HepG2 (cell line): ENCODE results near the gene NUBPL. TPM values are rescaled to one million over a fixed set of nuclear protein-coding genes. Genes with fewer than 3 reads are reported as not detected.

Experiments
- ATAC-seq: fragments of 200-7000 bp; cut with Tn5 transposase; 3 replicates; pipeline ENCODE4 v1.9.1; 2020; ENCODE audit warnings: mild to moderate bottlenecking, moderate library complexity
- BruUV-seq: library from RNA; stranded (reverse); fragments of 400-500 nt; replicated peaks from 2 replicates; lab custom pipeline; 2021; lab: Mats Ljungman, UMichigan
- CTCF ChIA-PET: fragments of 300-600 bp; formaldehyde crosslinking; extraction: SDS; loops from one replicate; lab custom pipeline; 2021; ENCODE audit warnings: low total read pairs, inconsistent platforms, low intra/inter-chr PET ratio; lab: Yijun Ruan, JAX
- POLR2A ChIA-PET: fragments of 350-600 bp; sonication (Branson Sonifier 250); formaldehyde crosslinking; loops from one replicate; lab custom pipeline; 2020; ENCODE audit warnings: antibody characterized with exemption, inconsistent platforms; lab: Yijun Ruan, JAX
- DNase-seq: peaks from one replicate; pipeline ENCODE4 v3.0.0-alpha.2; 2015; ENCODE audit warnings: low spot score
- FAIRE-seq: peaks from 3 replicates; lab custom pipeline; 2011; peaks lifted over from hg19 to GRCh38; lab: Jason Lieb, UNC
- H2AFZ ChIP-seq: one replicate; pipeline ENCODE4 v1.6.1; 2011; ENCODE audit warnings: low read length, inconsistent platforms
- H3K27ac ChIP-seq: fragments of 300-600 bp; 3 replicates; pipeline ENCODE4 v1.8.0; 2011; ENCODE audit warnings: mixed run types, mild to moderate bottlenecking, mixed read lengths, low read length, inconsistent platforms; ENCODE audit not compliant: insufficient read depth; ENCODE audit errors: extremely low read length
- H3K27me3 ChIP-seq, 2 experiments: fragments of 200-600 bp in 1 of 2; 2 replicates in 1 of 2; 3 replicates in 1 of 2; pipeline versions ENCODE4 v1.6.0 to v1.8.0; 2011; ENCODE audit warnings: low read length in 2 of 2, mild to moderate bottlenecking in 2 of 2, moderate library complexity in 2 of 2, inconsistent platforms in 1 of 2; ENCODE audit not compliant: insufficient read depth in 2 of 2, control insufficient read depth in 1 of 2
- H3K36me3 ChIP-seq, 2 experiments: fragments of 200-600 bp in 1 of 2; replicated peaks in 1 of 2; 2 replicates in 1 of 2; 3 replicates in 1 of 2; pipeline versions ENCODE4 v1.5.1 to v1.8.0; 2011; ENCODE audit warnings: low read length in 2 of 2, inconsistent platforms in 1 of 2; ENCODE audit not compliant: insufficient read depth in 2 of 2, control insufficient read depth in 1 of 2
- H3K4me1 ChIP-seq: 2 replicates; pipeline ENCODE4 v1.5.1; 2012; ENCODE audit warnings: low read length, inconsistent platforms; ENCODE audit not compliant: insufficient read depth
- H3K4me2 ChIP-seq: 2 replicates; pipeline ENCODE4 v1.6.0; 2011; ENCODE audit warnings: low read depth, low read length, inconsistent platforms
- H3K4me3 ChIP-seq, 3 experiments: fragments of 200-600 bp in 1 of 3; sonication (generic), shearing (Covaris generic) in 1 of 3; replicated peaks in 1 of 3; 2 replicates each; pipeline ENCODE4 v1.5.1; 2011 to 2016; ENCODE audit warnings: low read length in 3 of 3, inconsistent platforms in 2 of 3, low read depth in 2 of 3, mild to moderate bottlenecking in 2 of 3, control low read depth in 1 of 3, mixed read lengths in 1 of 3; ENCODE audit not compliant: insufficient read depth in 1 of 3
- H3K79me2 ChIP-seq: one replicate; pipeline ENCODE4 v1.6.1; 2011; ENCODE audit warnings: low read length, inconsistent platforms; ENCODE audit not compliant: insufficient read depth
- H3K9ac ChIP-seq: 2 replicates; pipeline ENCODE4 v1.6.0; 2011; ENCODE audit warnings: mild to moderate bottlenecking, low read depth, low read length, inconsistent platforms; ENCODE audit not compliant: insufficient read depth
- H3K9me3 ChIP-seq: 2 replicates; pipeline ENCODE4 v1.5.1; 2012; ENCODE audit warnings: mild to moderate bottlenecking, low read length
- H4K20me1 ChIP-seq: 2 replicates; pipeline ENCODE4 v1.6.0; 2011; ENCODE audit warnings: inconsistent platforms, mild to moderate bottlenecking, low read length, moderate library complexity; ENCODE audit not compliant: insufficient read depth
- DNMT1 ChIP-seq: sonication (generic); formaldehyde crosslinking; IDR thresholded peaks from 2 replicates; pipeline ENCODE4 v1.5.1; 2020; ENCODE audit warnings: mild to moderate bottlenecking, missing genetic modification reagents
- ERF ChIP-seq: IDR thresholded peaks from 2 replicates; pipeline ENCODE4 v1.6.1; 2018; ENCODE audit warnings: missing biosample characterization, missing genetic modification reagents
- HNRNPUL1 ChIP-seq: fragments of 200-400 bp; formaldehyde crosslinking; IDR thresholded peaks from 2 replicates; pipeline ENCODE4 v1.6.1; 2017; ENCODE audit warnings: low read depth, mild to moderate bottlenecking, low read length, moderate library complexity
- RXRB ChIP-seq: IDR thresholded peaks from 2 replicates; pipeline ENCODE4 v1.6.1; 2016; ENCODE audit warnings: borderline replicate concordance, missing genetic modification reagents, missing compliant biosample characterization
- SNAPC2 ChIP-seq: sonication (generic); formaldehyde crosslinking; IDR thresholded peaks from 2 replicates; pipeline ENCODE4 v1.8.1; 2022; ENCODE audit warnings: mild to moderate bottlenecking, missing genetic modification reagents
- SOX6 ChIP-seq, 2 experiments: fragments of 450-650 bp in 1 of 2; sonication (generic) in 1 of 2; formaldehyde crosslinking in 1 of 2; IDR thresholded peaks; 2 replicates each; pipeline versions ENCODE4 v1.4.0 to v1.6.1; 2017 to 2020; ENCODE audit warnings: antibody characterized with exemption in 1 of 2, mild to moderate bottlenecking in 1 of 2, missing genetic modification reagents in 1 of 2
- TCF7 ChIP-seq: sonication (generic); IDR thresholded peaks from 2 replicates; pipeline ENCODE4 v1.6.1; 2016; ENCODE audit warnings: antibody characterized with exemption, low read depth
- ZNF276 ChIP-seq: sonication (generic); formaldehyde crosslinking; IDR thresholded peaks from 2 replicates; pipeline ENCODE4 v1.4.0; 2020; ENCODE audit warnings: mild to moderate bottlenecking, low read depth, missing genetic modification reagents
- ZNF318 ChIP-seq: sonication (generic); formaldehyde crosslinking; IDR thresholded peaks from 2 replicates; pipeline ENCODE4 v1.4.0; 2020; ENCODE audit warnings: mild to moderate bottlenecking, missing genetic modification reagents
- WGBS: methylation state at CpG from one replicate; pipeline ENCODE4 v1.1.6; 2017; ENCODE audit warnings: low lambda C conversion rate; 5-methylcytosine and 5-hydroxymethylcytosine counted together
- in situ Hi-C: cut with HindIII; loops from 2 replicates; pipeline ENCODE4 v1.10.0; 2017; ENCODE audit warnings: low pct_unique_long_range_greater_than_20kb; ENCODE audit not compliant: extremely low pct_ligation_motif_present
- intact Hi-C: fragments of 100-400 bp; cut with micrococcal nuclease; formaldehyde crosslinking; loops from one replicate; pipeline ENCODE4 v1.10.0; 2022; ENCODE audit not compliant: unreplicated experiment
- polyA plus RNA-seq, 8 experiments: library from polyadenylated mRNA; depleted of rRNA in 3 of 8; stranded (reverse) in 7 of 8; unstranded in 1 of 8; fragments of >200 nt; fragmentation: Illumina TruSeq in 4 of 8; extraction: Trizol in 4 of 8; gene quantifications; 2 replicates each; pipeline versions ENCODE4 v1.2.1 to v1.2.3, GENCODE V29; 2011 to 2016; ENCODE audit warnings: low read depth in 4 of 8, missing spikeins in 1 of 8, mixed read lengths in 1 of 8; ENCODE audit not compliant: insufficient read depth in 1 of 8
- total RNA-seq, 5 experiments: library from RNA; depleted of rRNA; stranded (reverse); fragments of >200 nt; fragmentation: Illumina TruSeq; extraction: Trizol; gene quantifications; 2 replicates each; pipeline ENCODE4 v1.2.3, GENCODE V29; 2016; ENCODE audit warnings: low read depth in 1 of 5
- TF ChIP-seq, protein P1 (sequence below): sonication (generic); formaldehyde crosslinking; IDR thresholded peaks from 2 replicates; pipeline ENCODE4 v1.5.0; 2020; ENCODE audit warnings: missing genetic modification reagents, mild to moderate bottlenecking, borderline replicate concordance
- TF ChIP-seq, protein P2 (sequence below): sonication (generic); formaldehyde crosslinking; IDR thresholded peaks from 2 replicates; pipeline ENCODE4 v1.4.0; 2020; ENCODE audit warnings: missing genetic modification reagents, borderline replicate concordance

The NUBPL gene
- total and polyA plus RNA-seq, 2 of the 13 experiments (the other 11 are each of a cell fraction or from before 2014, with no cell fraction given): 21.3 to 44.1 TPM

DNA sequence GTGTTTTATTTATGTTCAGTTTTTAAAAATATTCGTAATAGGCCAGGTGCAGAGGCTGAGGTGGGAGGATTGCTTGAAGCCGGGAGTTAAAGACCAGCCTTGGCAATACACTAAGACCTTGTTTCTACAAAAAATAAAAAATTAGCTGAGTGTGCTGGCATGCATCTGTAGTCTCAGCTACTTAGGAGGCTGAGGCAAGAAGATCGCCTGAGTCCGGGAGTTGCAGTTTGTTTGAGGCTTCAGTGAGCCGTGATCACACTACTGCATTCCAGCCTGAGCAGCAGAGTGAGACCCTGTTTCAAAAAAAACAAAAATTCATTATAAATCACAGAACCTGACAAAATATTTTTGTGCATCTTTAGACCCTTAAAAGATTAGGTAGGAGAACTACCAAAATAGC lies 275.8 kb downstream of the NUBPL start:
- no peak overlapping the region for H3K4me3 ChIP-seq
- no peaks in the 10 kb centered on the region for H3K36me3 ChIP-seq
- no peak overlapping the region for H3K27ac ChIP-seq
- WGBS: 98% methylated on average over 5 of the region's 5 CpGs
- BruUV-seq: no TSS peak
- FAIRE-seq (no peak), ATAC-seq (no peak), DNase-seq (no peak)
- POLR2A ChIA-PET: no interaction called here
- H3K4me1 ChIP-seq: no peaks in the 10 kb centered on the region
- H3K9me3 ChIP-seq: no peaks in the 10 kb centered on the region
- CTCF ChIA-PET: no interaction called here
- H3K79me2 ChIP-seq: no peaks in the 10 kb centered on the region
- no peaks in the 10 kb centered on the region for H3K27me3 ChIP-seq
- intact Hi-C loops (no loop called here), in situ Hi-C loops (no loop called here)
- no peaks in the 10 kb centered on the region for H4K20me1 ChIP-seq
- no peak overlapping the region for H3K4me2 ChIP-seq
- no peak overlapping the region for H2AFZ ChIP-seq
- H3K9ac ChIP-seq: no peak overlapping the region
- TF ChIP-seq ERF (CRISPR knock-in tag): no peak
- no peak for TF ChIP-seq ZNF318 (CRISPR knock-in tag)
- TF ChIP-seq ZNF276 (CRISPR knock-in tag): no peak
- TF ChIP-seq SOX6 (IDR thresholded peaks at IDR 0.05): no peak
- no peak for TF ChIP-seq SOX6 (CRISPR knock-in tag; IDR thresholded peaks at IDR 0.05)
- no peak for TF ChIP-seq SNAPC2 (CRISPR knock-in tag)
- TF ChIP-seq, protein P1, sequence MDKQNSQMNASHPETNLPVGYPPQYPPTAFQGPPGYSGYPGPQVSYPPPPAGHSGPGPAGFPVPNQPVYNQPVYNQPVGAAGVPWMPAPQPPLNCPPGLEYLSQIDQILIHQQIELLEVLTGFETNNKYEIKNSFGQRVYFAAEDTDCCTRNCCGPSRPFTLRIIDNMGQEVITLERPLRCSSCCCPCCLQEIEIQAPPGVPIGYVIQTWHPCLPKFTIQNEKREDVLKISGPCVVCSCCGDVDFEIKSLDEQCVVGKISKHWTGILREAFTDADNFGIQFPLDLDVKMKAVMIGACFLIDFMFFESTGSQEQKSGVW (CRISPR knock-in tag): no peak
- TF ChIP-seq TCF7: no peak
- no peak for TF ChIP-seq RXRB (CRISPR knock-in tag)
- no peak for TF ChIP-seq DNMT1 (CRISPR knock-in tag)
- TF ChIP-seq, protein P2, sequence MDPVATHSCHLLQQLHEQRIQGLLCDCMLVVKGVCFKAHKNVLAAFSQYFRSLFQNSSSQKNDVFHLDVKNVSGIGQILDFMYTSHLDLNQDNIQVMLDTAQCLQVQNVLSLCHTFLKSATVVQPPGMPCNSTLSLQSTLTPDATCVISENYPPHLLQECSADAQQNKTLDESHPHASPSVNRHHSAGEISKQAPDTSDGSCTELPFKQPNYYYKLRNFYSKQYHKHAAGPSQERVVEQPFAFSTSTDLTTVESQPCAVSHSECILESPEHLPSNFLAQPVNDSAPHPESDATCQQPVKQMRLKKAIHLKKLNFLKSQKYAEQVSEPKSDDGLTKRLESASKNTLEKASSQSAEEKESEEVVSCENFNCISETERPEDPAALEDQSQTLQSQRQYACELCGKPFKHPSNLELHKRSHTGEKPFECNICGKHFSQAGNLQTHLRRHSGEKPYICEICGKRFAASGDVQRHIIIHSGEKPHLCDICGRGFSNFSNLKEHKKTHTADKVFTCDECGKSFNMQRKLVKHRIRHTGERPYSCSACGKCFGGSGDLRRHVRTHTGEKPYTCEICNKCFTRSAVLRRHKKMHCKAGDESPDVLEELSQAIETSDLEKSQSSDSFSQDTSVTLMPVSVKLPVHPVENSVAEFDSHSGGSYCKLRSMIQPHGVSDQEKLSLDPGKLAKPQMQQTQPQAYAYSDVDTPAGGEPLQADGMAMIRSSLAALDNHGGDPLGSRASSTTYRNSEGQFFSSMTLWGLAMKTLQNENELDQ (CRISPR knock-in tag): no peak
- no peak for TF ChIP-seq HNRNPUL1
